HG03457 (cell line): ENCODE results near the gene JPT1.
"Not testable (repeated sequence)": the region's sequence is repeated elsewhere in the genome, so short reads cannot be mapped to it uniquely, and the experiment has no call there.

ENCODE experiments used
- ATAC-seq: cut with Tn5 transposase; IDR thresholded peaks from one replicate; pipeline ENCODE4 v1.9.1; 2021; ENCODE audit warnings: moderate number of reproducible peaks; ENCODE audit not compliant: unreplicated experiment

JPT1 gene

GRCh38 chr17:75131278-75132017 is 22.9 kb downstream of the JPT1 start, which contains the start of gene NT5C:
Gene NT5C, minus strand, starts transcription at chr17:75131742. Its CDS starts 35 bp downstream, at chr17:75131707.
- ATAC-seq, result peak; percentile 48

GRCh38 chr17:75130632-75131277 is 23.6 kb downstream of the JPT1 start:
- no peak for ATAC-seq

GRCh38 chr17:75130059-75130631 is 24.2 kb downstream of the JPT1 start:
- no peak for ATAC-seq

- no peak for ATAC-seq
Measured at GRCh38 chr17:75129576-75129975, 24.7 kb downstream of the JPT1 start.

GRCh38 chr17:75128694-75129505 is 25.4 kb downstream of the JPT1 start:
- ATAC-seq, result no peak

GRCh38 chr17:75127936-75128335 is 26.4 kb downstream of the JPT1 start:
- not testable (repeated sequence) for ATAC-seq

- ATAC-seq, result no peak
Measured at GRCh38 chr17:75126954-75127353, 27.4 kb downstream of the JPT1 start.

- ATAC-seq, result no peak
Measured at GRCh38 chr17:75125984-75126383, 28.3 kb downstream of the JPT1 start.

- no peak for ATAC-seq
Measured at GRCh38 chr17:75124819-75125162, 29.5 kb downstream of the JPT1 start.

- ATAC-seq, result no peak
Measured at GRCh38 chr17:75124041-75124818, 30.1 kb downstream of the JPT1 start.

GRCh38 chr17:75118307-75118706 is 36.0 kb downstream of the JPT1 start:
- no peak for ATAC-seq

- ATAC-seq, result no peak
Measured at GRCh38 chr17:75116737-75117136, 37.6 kb downstream of the JPT1 start.

- ATAC-seq, result no peak
Measured at GRCh38 chr17:75115555-75115954, 38.8 kb downstream of the JPT1 start.

- ATAC-seq, result no peak
Measured at GRCh38 chr17:75114552-75115314, 39.6 kb downstream of the JPT1 start.

- peak; percentile 53 for ATAC-seq
Measured at GRCh38 chr17:75113798-75114551, 40.3 kb downstream of the JPT1 start.

GRCh38 chr17:75111777-75112335 is 42.5 kb downstream of the JPT1 start:
- ATAC-seq, result no peak

GRCh38 chr17:75110234-75110937 is 43.9 kb downstream of the JPT1 start:
- no peak for ATAC-seq
